Lower leg skin (tissue), 4 donors: ENCODE results near the gene HSP90AB1. TPM values are rescaled to one million over a fixed set of nuclear protein-coding genes. Genes with fewer than 3 reads are reported as not detected.

Experiments
- DNase-seq, 2 donors: peaks; one replicate each; pipeline ENCODE4 v3.0.0-alpha.2; 2019; ENCODE audit warnings: low spot score in 2 of 2
- H3K4me3 ChIP-seq: fragments of 200-600 bp; sonication (generic); 2 replicates; pipeline ENCODE4 v1.5.1; 2017; ENCODE audit warnings: mild to moderate bottlenecking, low read depth; ENCODE audit not compliant: poor library complexity, severe bottlenecking
- CTCF ChIP-seq, 3 donors: fragments of 450-650 bp; IDR thresholded peaks; one replicate each; pipeline ENCODE4 v1.5.1; 2016; ENCODE audit warnings: antibody characterized with exemption in 3 of 3, mild to moderate bottlenecking in 3 of 3, moderate library complexity in 2 of 3
- POLR2A ChIP-seq, 2 donors: fragments of 450-650 bp; IDR thresholded peaks; one replicate each; pipeline ENCODE4 v1.6.1; 2016 to 2017; ENCODE audit warnings: antibody characterized with exemption in 2 of 2, mild to moderate bottlenecking in 1 of 2, moderate library complexity in 1 of 2
- WGBS, 2 donors: methylation state at CpG; one replicate each; pipeline ENCODE4 v1.1.5; 2018; 5-methylcytosine and 5-hydroxymethylcytosine counted together
- intact Hi-C: fragments of 100-400 bp; cut with DNase I; formaldehyde crosslinking; loops from one replicate; pipeline ENCODE4 v1.15.0; 2023; ENCODE audit warnings: low total_unique reads
- total RNA-seq, 4 donors: library from RNA; depleted of rRNA; stranded (reverse); fragments of >200 nt; gene quantifications; one replicate each; pipeline ENCODE4 v1.1.0, GENCODE V29; 2016

Gene HSP90AB1
- total RNA-seq, 4 donors from 2014 or later: 505 to 604 (median 551) TPM

GRCh38 chr6:44278774-44279697 lies 32.1 kb downstream of the HSP90AB1 start:
- no peak overlapping the region for H3K4me3 ChIP-seq

GRCh38 chr6:44284121-44284520 lies 37.2 kb downstream of the HSP90AB1 start:
- 48 to 61% methylated on average over 2 of the region's 2 CpGs for WGBS, 2 donors
- DNase-seq: no peak
- intact Hi-C loops: no loop called here
- no peak for TF ChIP-seq CTCF (IDR thresholded peaks at IDR 0.05)
- no peak for TF ChIP-seq POLR2A (IDR thresholded peaks at IDR 0.05)
- H3K4me3 ChIP-seq: no peak overlapping the region

More at GRCh38 chr6:44278774-44279697, 32.1 kb downstream of the HSP90AB1 start:
- DNase-seq: no peak
- TF ChIP-seq POLR2A (IDR thresholded peaks at IDR 0.05) (no peak), CTCF (IDR thresholded peaks at IDR 0.05) (no peak)
- intact Hi-C loops: no loop called here
- WGBS, 2 donors: 58 to 71% methylated on average over 8 to 9 of the region's 9 CpGs

- no peak for TF ChIP-seq CTCF (IDR thresholded peaks at IDR 0.05)
- TF ChIP-seq POLR2A (IDR thresholded peaks at IDR 0.05): no peak
- WGBS, 2 donors: 62 to 81% methylated on average over 4 of the region's 4 CpGs
- H3K4me3 ChIP-seq: no peak overlapping the region
- no peak for DNase-seq
- intact Hi-C loops: no loop called here
Observed at GRCh38 chr6:44284867-44285266, 38.0 kb downstream of the HSP90AB1 start.

GRCh38 chr6:44285552-44286284 lies 38.8 kb downstream of the HSP90AB1 start:
- TF ChIP-seq POLR2A (IDR thresholded peaks at IDR 0.05): no peak
- TF ChIP-seq CTCF (IDR thresholded peaks at IDR 0.05): no peak
- 76 to 78% methylated on average over 25 of the region's 25 CpGs for WGBS, 2 donors
- intact Hi-C loops: no loop called here
- no peak overlapping the region for H3K4me3 ChIP-seq
- no peak for DNase-seq

GRCh38 chr6:44286285-44286565 lies 39.3 kb downstream of the HSP90AB1 start:
- no peak overlapping the region for H3K4me3 ChIP-seq
- no peak for DNase-seq
- WGBS, 2 donors: 91 to 92% methylated on average over 12 of the region's 12 CpGs
- no peak for TF ChIP-seq POLR2A (IDR thresholded peaks at IDR 0.05)
- no peak for TF ChIP-seq CTCF (IDR thresholded peaks at IDR 0.05)
- intact Hi-C loops: no loop called here
